T-helper 9 cell (primary cell): ENCODE results near the gene CADM4.
"Not testable (repeated sequence)": the region's sequence is repeated elsewhere in the genome, so short reads cannot be mapped to it uniquely, and the experiment has no call there.

Source experiments
- DNase-seq: peaks from one replicate; pipeline ENCODE4 v3.0.0-alpha.2; 2020
- total RNA-seq, 2 donors: gene quantifications; one replicate each; lab custom pipeline; 2026; lab: John Stamatoyannopoulos, UW

Gene CADM4, protein sequence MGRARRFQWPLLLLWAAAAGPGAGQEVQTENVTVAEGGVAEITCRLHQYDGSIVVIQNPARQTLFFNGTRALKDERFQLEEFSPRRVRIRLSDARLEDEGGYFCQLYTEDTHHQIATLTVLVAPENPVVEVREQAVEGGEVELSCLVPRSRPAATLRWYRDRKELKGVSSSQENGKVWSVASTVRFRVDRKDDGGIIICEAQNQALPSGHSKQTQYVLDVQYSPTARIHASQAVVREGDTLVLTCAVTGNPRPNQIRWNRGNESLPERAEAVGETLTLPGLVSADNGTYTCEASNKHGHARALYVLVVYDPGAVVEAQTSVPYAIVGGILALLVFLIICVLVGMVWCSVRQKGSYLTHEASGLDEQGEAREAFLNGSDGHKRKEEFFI
- total RNA-seq, result 0 to 0.49 reads per million in 2 donors

DNA sequence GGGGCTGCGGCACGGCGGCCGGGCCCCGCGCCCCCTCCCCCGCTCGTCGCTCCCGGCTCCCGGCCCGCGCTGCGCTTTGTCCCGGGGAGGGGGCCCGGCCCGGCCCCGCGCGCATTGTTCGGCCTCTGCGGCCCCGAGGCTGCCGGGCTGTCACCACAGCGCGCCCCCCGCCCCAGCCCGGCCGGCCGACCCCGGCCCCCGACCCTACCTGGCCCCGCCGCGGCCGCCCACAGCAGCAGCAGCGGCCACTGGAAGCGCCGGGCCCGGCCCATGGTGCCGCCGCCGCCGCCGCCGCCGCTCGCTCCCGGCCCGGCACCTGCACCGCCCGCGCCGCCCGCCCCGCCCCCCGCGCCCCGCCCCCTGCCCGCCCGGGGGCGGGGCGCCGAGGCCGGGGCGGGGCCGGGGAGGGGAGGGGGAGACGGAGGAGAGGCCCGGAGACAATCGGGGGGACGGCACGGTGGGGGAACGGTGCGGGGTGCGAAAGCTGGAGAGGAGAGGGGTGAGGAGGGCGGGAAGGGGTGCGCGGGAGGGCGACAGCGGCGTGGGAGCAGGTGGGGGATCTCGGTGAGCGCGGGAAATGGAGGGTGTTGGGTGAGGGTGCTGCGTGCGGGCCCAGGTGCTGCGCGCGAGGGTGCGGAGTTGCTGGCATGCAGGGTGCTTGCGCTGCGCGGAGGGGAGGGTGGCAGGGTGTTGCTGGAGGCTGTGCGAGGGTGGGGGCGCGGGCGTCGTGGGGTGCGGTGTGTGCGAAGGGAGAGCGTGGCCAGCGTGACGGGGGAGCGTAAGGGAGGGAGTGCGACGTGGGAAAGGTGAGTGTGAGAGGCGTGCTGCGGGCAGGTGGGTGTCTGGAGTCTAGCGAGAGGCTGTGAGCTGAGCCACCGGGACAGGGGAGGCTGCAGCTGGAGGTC is at the start of gene CADM4:
Gene CADM4 (minus strand): TSS at position 332 of the 905 bp plus-strand sequence. CDS start 60 bp downstream, at position 272.
- peak; percentile 50 for DNase-seq

DNA sequence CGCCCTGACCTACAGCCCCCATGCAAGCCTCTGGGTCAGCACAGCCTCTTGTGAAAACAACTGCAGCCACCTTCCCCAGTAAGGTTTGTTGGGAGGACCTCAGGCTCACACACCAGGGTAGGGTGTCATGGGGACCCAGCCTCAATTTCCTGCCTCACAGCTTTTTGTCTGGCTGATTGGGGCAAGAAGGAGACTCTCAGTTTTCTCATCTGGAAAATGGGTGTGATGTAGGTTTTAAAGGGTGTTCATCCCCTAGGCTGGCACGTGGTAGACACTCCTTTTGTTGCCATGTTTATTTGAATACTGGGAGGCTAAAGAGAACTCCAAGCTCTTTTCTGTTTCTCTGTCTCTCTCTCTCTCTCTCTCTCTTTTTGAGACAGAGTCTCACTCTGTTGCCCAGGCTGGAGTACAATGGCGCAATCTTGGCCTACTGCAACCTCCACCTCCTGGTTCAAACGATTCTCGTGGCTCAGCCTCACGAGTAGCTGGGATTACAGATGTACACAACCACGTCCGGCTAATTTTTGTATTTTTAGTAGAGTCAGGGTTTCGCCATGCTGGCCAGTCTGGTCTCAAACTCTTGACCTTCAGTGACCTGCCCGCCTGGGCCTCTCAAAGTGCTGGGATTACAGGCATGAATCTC is 48.5 kb upstream of the CADM4 start:
- no peak for DNase-seq

DNA sequence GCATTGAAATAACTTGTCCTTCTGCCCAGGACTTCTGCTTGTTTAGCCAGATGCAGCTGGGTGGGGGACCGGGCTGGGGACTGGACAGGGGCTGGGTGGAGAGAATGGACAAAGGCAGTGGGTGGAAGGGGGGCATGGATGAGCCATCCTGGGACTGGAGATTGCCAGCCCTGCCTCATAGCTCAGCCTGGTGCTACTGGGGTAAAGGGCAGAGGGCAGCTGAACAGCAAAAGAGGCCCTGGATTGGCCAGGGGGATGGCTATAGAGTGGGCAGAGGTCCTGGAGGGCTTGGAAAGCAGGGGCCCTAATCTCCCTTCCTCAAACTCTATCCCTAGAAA is 48.0 kb upstream of the CADM4 start:
- no peak for DNase-seq

DNA sequence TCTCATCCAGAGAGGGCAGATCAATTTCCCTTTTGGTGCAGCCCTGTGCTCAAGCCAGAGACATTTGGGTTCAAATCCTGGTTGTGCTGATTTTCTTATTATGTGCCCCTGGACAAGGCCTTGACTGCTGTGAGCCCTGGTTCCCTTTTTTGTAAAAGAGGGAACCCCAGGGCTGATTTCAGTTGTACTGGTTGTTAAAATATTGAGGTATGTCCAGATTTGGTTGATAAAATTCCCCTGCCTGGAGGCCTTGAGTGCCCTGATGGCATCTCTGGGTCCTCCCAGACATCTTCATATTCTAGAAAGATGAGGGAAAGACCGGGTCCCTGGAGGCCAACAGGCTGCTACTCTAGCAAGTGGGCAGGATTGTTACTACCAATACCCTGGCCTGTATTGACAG is 44.7 kb upstream of the CADM4 start:
- no peak for DNase-seq

DNA sequence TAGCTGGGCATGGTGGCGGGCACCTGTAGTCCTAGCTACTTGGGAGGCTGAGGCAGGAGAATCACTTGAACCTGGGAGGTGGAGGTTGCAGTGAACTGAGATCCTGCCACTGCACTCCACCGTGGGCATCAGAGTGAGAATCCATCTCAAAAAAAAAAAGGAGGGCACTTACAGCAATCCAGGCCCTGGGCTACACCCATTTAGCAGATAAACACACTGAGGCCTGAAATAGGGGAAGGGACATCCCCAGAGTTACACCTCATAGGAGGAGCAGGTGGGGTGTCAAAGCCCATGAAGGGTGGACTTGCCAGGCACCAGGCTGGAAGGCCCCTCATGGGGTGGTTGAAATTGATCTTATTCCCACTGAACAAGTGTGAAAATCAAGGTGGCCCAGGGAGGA is 44.3 kb upstream of the CADM4 start:
- no peak for DNase-seq

DNA sequence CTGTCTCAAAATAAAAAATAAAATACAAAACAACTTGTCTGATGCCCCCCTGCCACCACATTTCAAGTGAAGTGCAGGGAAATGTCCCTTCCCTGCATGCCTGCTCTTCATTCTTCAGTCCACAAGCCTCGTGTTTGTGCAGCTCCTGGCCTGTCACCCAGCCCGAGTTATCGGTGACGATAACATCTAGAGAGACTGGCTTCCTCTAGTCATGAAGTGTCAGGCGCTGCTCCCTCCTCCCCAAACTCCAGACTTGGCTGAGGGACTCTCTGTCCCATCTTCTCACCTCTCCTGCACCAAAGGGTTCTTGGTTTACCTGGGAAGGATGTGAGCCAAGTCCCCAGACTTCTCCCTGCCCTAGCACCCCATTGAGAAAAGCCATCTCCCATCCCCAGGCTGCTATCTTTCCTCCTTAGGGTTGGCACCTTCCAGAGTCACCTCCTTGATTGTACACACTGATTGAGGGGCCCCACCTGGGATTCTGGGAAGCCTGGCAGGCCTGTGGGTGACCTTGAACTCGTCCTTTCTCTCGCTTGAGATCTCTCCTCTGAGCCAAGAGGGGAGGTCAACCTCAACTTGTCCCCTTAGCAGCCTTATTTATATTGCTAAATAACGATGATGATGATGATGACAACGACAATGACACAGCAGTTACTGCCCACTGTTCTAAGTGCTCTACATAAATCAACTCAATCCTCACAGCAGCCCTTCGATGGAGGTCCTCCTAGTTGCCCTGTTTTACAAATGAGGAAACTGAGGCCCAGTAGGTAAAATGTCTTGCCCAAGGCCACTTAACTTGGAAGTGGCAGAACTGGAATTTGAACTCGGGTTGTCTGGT is 43.4 kb upstream of the CADM4 start:
- no peak for DNase-seq

DNA sequence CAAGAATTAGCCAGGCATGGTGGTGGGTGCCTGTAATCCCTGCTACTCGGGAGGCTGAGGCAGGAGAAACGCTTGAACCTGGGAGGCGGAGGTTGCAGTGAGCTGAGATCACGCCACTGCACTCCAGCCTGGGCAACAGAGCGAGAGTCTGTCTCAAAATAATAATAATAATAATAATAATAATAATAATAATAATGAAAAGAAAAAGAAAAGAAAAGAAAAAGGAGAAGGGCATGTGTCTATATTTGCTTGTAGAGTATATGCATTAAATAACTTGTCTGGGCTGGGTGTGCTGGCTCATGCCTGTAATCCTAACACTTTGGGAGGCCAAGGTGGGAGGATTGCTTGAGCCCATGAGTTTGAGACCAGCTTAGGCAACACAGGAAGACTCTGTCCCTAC is 42.6 kb upstream of the CADM4 start:
- not testable (repeated sequence) for DNase-seq

DNA sequence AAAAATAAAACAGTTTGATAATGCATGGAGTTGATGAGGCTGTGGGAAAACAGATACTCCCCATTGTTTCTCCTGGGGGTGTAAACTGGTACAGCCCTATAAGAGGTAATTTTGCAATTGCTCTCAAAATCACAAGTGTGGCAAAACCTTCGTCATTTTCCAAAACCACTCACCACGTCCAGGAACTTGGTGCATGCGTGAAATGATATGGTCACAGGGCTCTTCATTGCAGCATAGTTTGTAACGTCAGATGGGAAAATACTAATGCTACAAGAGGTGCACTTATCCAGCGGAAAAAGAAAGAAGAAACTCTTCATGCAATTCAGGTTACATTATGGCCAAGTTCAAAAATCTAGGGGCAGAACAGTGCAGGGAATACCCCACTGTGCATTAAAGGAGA is 42.2 kb upstream of the CADM4 start:
- no peak for DNase-seq

DNA sequence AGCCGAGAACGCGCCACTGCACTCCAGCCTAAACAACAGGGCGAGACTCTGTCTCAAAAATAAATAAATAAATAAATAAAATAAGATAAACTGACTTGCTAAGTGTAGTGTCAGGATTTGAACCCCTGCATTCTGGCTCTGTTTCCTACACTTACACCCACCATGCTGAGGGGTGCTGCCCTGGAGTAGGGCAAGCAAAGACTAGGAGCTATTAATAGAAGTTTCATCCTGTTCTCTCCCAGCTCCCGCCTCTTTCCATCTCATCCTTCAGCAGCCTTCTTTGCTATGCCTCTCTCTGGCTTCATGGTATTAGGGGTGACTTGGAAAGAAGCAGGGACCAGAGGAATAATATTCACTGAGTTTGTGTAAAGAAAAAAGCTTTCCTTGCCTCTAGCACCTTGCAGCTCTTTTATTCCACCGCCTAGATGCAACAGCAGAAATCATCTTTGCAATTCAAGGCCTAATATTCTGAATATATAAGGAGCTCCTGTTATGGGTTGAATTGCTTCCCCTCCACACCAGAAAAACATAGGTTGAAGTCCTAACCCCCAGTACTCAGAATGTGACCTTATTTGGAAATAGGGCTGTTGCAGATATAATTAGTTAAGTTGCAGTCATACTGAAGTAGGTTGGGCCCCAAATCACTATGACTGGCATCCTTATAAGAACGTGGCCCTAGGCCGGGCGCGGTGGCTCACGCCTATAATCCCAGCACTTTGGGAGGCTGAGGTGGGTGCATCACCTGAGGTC is 39.0 kb upstream of the CADM4 start:
- no peak for DNase-seq

DNA sequence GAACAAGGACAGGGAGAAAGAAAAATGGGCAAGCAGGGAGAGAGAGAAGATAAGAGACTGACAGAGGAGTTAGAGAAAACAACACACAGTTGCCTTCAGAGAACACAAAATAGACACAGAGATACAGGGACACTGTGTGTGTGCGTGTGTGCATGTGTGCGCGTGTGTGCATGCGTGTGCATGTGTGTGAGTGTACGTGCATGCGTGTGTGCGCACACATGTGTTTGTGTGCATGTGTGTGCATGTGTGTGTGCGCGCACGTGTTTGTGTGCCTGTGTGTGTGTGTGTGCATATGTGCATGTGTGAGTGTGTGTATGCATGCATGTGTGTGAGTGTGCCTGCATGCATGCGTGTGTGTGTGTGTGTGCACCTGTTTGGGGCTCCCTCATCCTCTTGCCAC is 36.3 kb upstream of the CADM4 start:
- no peak for DNase-seq

DNA sequence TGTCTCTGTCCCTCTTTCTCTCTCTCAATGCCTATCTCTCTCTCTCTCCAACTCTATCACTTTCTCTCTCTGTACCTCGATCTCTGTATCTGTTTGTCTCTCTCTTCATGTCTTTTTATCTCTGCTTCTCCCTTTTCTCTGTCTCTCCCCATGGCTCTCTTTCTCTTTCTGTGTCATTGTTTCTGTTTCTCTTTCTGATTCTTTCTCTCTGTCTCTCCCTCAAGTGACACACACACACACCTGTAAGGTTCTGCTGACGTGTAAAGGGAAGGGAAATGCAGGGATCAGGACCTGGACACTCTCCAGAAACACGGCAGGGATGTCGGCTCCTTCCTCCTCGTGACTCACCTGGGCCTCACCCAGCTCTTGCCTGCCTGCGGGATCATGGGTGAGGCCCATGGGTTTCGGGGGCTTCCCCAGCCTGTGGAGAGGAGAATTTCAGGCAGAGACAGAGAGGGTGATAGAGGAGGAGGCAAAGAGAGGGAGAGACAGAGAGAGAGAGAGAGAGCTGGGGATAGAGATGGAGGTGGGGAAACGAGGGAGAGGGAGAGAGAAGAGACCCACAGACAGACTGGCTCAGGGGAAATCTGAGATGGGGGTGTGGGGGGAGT is 35.7 kb upstream of the CADM4 start:
- DNase-seq, result no peak

DNA sequence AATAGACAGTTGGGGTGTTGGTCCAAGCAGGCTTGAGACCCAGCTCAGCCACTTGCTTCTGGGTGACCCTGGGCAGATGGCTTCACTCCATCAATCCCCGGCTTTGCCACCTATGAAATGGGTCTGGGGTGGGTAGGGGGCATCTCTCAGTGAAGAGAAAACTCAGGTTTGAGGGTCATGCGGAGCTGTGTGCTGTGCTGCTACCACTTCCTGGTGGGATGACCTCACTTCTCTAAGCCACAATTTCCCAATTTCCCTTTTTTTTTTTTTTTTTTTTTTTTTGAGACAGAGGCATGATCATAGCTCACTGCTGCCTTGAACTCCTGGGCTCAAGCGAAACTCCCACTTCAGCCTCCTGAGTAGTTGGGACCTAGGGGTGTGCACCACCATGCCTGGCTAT is 34.9 kb upstream of the CADM4 start:
- no peak for DNase-seq

DNA sequence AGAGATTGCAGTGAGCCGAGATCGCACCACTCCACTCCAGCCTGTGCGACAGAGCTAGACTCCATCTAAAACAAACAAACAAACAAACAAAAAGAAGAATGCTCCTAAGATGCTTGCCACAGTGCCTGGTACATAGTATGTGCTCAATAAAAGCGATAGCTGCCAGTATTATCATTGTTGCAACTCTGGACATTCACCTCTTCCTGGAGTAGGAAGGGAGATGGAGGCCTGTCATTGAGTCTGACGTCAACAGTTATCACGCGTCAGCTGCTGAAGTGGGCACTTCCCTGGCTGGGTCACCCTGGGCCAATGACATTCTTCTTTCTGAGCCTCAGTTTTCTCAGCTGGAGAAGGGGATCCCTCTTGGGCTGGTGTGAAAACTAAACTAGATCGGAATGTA is 34.5 kb upstream of the CADM4 start:
- DNase-seq, result no peak

DNA sequence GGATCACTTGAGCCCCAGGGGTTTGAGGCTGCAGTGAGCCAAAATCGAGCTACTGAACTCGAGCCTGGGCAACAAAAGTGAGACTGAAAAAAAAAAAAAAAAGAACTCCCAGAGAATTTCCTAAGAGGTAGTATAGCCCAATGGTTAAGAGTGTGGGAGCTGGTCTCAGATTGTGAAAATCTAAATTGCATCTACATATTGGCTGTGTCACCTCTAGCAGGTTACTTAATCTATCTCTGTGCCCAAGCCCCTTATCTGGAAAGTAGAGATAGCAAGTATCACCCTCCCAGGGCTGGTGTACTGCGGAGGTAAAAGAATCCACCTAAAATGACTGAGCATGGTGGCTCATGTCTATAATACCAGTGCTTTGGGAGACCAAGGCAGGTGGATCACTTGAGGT is 34.0 kb upstream of the CADM4 start:
- DNase-seq, result no peak

DNA sequence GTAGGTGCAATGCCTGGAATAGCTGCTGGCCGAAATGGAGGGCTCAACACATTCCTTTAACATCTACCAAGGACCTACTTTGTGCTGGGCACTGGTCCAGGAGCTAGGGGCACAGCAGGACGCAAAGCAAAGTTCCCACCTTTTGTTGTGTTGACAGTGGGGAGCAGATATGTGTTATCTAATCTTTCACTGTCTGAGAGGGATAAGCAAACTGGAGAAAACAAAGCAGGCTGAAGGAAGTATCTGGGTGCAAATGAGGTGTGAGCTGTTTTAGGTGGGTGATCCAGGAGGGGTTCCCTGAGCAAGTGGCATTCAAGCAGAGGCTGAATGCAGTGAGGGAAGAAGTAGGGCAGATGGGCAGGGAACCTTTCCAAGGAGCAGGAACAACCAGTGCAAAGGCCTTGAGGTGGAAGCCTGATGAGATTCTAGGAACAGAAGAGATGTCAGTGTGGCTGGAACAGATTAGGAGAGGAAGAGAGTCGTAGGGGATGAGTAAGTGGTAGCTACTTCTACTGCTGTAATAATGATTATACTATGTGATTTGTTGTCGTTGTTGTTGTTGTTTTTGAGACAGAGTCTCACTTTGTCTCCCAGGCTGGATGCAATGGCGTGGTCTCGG is 32.5 kb upstream of the CADM4 start:
- DNase-seq, result no peak

DNA sequence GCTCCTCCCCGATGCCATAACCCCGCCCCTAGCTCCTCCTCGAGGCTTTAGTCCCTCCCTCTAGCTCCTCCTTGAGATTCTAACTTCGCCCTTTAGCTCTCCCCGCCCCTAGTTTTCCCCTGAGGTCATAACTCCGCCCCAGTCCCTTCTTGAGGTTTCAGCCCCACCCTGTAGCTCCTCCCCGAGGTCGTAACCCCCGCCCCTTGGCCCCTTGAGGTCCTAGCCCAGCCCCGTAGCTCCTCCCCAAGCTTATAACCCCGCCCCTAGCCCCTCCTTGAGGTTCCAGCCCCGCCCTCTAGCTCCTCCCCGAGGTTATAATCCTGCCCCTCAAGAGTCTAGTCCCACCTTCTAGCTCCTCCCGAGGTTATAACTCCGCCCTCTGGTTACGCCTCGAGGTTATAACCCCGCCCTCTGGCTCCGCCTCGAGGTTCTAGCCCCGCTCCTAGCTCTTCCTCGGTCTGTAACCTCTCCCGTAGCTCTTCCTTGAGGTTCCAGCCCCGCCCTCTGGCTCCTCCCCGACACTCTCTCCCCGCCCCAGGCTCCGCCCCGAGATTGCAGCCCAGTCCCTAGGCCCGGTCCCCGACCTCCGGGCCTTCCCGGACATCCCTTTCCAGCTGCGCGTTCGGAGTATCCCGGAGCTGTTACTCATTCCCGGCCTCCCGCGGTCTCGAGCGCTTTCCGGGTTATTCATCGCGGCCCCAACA is 28.9 kb upstream of the CADM4 start:
- peak; percentile 99 for DNase-seq

DNA sequence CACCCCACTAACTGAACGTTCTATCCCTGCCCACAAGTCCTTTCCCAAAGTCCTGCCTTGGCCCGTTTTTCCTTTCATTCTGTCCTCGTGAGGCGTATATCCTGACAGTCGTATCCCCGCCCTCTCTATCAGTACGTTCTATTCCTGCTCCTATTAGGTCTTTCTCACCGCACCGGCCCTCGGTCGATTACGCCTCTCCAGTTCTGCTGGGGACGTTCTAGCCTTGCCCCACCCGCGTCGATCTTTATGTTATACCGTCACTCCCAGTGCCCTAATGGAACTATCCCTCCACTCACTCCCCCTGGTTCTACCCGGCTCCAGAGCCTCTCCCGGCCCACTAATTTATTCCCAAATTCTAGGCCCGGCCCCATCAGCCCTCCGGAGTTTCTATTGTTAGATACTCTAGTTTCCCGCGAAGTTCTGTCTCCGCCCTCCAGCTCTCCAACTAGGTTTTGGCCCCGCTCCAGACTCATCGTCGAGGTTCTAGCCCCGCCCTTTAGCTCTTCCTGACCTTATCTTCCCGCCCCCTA is 28.3 kb upstream of the CADM4 start:
- DNase-seq, result no peak

DNA sequence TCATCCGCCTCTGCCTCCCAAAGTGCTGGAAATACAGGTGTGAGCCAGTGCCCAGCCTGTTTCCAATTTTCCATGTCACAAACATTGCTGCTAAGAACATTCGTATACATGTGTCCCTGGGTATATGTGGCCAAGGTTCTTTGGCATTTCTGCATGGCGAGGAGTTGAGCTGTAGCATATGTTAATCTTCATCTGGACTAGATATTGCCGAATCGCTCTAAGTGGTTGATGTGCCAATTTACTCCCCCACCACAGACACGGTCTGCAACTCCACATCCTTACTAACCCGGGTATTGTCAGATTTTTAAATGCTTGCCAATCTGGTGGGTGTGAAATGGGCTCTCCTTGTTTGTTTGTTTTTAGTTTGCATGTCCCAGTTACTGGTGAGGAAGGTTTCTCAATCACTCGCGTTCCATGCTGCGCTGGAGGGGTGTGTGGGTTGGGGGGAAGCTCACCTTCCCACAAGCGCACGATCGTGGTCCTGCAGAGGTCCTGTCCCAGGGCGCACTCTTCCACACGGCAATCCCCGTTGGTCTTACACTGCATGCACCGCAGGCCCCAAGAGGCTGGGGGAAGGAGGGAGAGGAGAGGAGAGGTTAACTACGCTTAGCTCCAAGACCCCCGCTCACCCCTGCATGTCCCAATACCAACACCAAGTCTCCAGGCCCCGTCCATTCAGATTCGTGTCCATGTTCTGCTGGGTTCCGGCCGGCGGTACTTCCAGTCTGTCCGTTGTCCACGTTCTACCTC is 27.7 kb upstream of the CADM4 start:
- no peak for DNase-seq

DNA sequence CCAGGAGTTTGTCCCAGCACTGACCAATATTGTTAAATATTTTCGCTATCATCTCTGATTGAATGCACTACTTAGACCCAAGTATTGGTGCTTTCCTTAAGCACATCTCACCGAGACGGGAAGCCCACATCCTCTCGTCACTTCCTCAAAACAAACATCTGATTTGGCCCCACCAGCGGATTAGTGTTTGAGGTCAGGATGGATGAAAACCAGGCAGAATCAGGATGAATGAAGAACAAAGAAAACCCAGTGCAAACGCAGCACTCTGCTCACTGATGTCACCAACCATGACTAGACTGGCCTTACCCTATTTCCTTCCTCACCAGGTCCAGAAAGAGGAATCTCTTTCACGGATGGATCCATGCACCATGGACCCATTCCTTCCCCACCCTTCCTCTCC is 24.4 kb upstream of the CADM4 start:
- peak; percentile 39 for DNase-seq
